ENCODE data around the gene ADA. TPM values are rescaled to one million over a fixed set of nuclear protein-coding genes. Genes with fewer than 3 reads are reported as not detected.
A peak's percentile ranks its signal among the peaks of the same experiment; 100 is the strongest.

Gene ADA
- total RNA-seq, 1 experiment from 2014 or later, result 5.1 TPM

GRCh38 chr20:44684047-44684967, 32.8 kb upstream of the ADA start:
- no peaks in the 10 kb centered on the region for H3K9me3 Mint-ChIP-seq (ENCODE audit: unreplicated experiment)
- no peak for TF ChIP-seq CTCF (IDR thresholded peaks at IDR 0.05; ENCODE audit: unreplicated experiment)
- intact Hi-C loops (cut with micrococcal nuclease), result no loop called here
- no peaks in the 10 kb centered on the region for H3K36me3 Mint-ChIP-seq (ENCODE audit: insufficient read depth, unreplicated experiment)
- CTCF ChIA-PET, result interaction anchor here (0.5 to 6.7 kb wide), 64 partner anchors 11 to 765 kb away, joined by 3 to 317 read pairs (median 4); partner anchors contain the start of genes ADA, CCN5 and KCNK15
- H3K27me3 Mint-ChIP-seq (ENCODE audit: insufficient read depth, unreplicated experiment), result no peaks in the 10 kb centered on the region
- no peak overlapping the region for H3K27ac Mint-ChIP-seq (ENCODE audit: low read depth, unreplicated experiment)
- BruUV-seq (replicated peaks), result no TSS peak
- POLR2A ChIA-PET, result interaction anchor here (0.6 to 6.3 kb wide), 13 partner anchors 32 to 314 kb away, joined by 3 to 113 read pairs (median 5); partner anchors contain the start of genes ADA, SERINC3 and TTPAL
- peaks cover 17% of the 10 kb centered on the region for H3K4me1 Mint-ChIP-seq (ENCODE audit: insufficient read depth, unreplicated experiment)
- H3K4me3 Mint-ChIP-seq (ENCODE audit: unreplicated experiment), result no peak overlapping the region
- DNase-seq (ENCODE audit: unreplicated experiment), result no peak

DNA sequence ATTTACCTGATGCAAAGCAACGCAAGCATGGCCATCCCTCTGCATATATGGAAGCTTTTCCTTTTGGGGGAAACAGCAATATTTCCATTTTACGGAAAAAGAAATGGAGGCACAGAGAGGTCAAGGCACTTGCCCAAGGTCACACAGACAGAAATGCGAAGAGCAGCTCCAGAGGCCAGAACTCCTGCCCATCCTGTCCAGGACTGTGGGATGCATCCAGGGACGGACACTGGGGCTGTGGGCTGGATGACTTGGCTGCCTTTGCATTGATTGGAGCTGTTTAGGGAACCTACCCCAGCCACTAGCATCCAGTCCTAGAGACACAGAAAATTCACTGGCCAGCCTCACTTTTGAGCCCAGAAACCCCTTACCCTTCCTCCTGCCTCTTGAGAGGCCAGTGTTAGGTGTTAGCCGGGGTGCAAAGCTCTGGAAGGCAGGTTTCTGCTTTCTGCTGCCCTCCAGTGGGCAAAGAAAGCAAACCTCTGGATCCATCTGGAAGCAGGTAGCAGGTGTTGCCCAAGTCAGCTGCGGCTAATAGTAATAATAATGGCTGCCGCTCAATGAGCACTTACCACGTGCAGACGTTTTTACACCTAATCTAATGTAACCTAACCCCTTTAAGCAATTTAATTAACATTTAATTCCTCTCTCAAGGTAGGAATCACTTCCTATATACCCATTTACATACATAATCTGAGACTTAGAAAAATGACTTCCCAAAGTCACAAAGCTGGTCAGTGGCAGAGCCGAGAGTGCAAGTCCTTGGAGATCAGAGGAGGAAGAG, 32.0 kb upstream of the ADA start:
- peak; percentile 63 for DNase-seq (ENCODE audit: unreplicated experiment)
- ChIA-PET POLR2A (interaction anchor here (0.6 to 6.3 kb wide), 10 partner anchors 17 to 299 kb away, joined by 3 to 113 read pairs (median 6); partner anchors contain the start of genes ADA, SERINC3 and TTPAL), CTCF (interaction anchor here (0.6 to 6.7 kb wide), 60 partner anchors 8 to 563 kb away, joined by 3 to 317 read pairs (median 4); partner anchors contain the start of genes ADA, CCN5, KCNK15 and TTPAL)
- Mint-ChIP-seq H3K27ac (ENCODE audit: low read depth, unreplicated experiment) (no peak overlapping the region), H3K27me3 (ENCODE audit: insufficient read depth, unreplicated experiment) (no peaks in the 10 kb centered on the region), H3K9me3 (ENCODE audit: unreplicated experiment) (no peaks in the 10 kb centered on the region), H3K4me1 (ENCODE audit: insufficient read depth, unreplicated experiment) (peaks cover 18% of the 10 kb centered on the region), H3K4me3 (ENCODE audit: unreplicated experiment) (no peak overlapping the region), H3K36me3 (ENCODE audit: insufficient read depth, unreplicated experiment) (no peaks in the 10 kb centered on the region)
- intact Hi-C loops (cut with micrococcal nuclease), result loop anchor here (2.0 kb wide), 1 partner anchor 53 kb away; no protein-coding TSS in a partner anchor
- TF ChIP-seq CTCF (IDR thresholded peaks at IDR 0.05; ENCODE audit: unreplicated experiment), result peak; percentile 34
- BruUV-seq (replicated peaks), result no TSS peak

- peaks cover 22% of the 10 kb centered on the region for H3K4me1 Mint-ChIP-seq (ENCODE audit: insufficient read depth, unreplicated experiment)
- H3K9me3 Mint-ChIP-seq (ENCODE audit: unreplicated experiment), result no peaks in the 10 kb centered on the region
- no peak overlapping the region for H3K27ac Mint-ChIP-seq (ENCODE audit: low read depth, unreplicated experiment)
- H3K4me3 Mint-ChIP-seq (ENCODE audit: unreplicated experiment), result no peak overlapping the region
- intact Hi-C loops (cut with micrococcal nuclease), result loop anchor here (2.0 kb wide), 1 partner anchor 51 kb away; no protein-coding TSS in a partner anchor
- no peak for DNase-seq (ENCODE audit: unreplicated experiment)
- no TSS peak for BruUV-seq (replicated peaks)
- TF ChIP-seq CTCF (IDR thresholded peaks at IDR 0.05; ENCODE audit: unreplicated experiment), result no peak
- ChIA-PET CTCF (interaction anchor here (0.6 to 6.7 kb wide), 22 partner anchors 13 to 468 kb away, joined by 3 to 317 read pairs (median 6); partner anchors contain the start of genes ADA, CCN5 and KCNK15), POLR2A (interaction anchor here (0.6 to 6.3 kb wide), 6 partner anchors 30 to 267 kb away, joined by 3 to 113 read pairs (median 6); partner anchors contain the start of genes ADA and TTPAL)
- H3K27me3 Mint-ChIP-seq (ENCODE audit: insufficient read depth, unreplicated experiment), result no peaks in the 10 kb centered on the region
- no peaks in the 10 kb centered on the region for H3K36me3 Mint-ChIP-seq (ENCODE audit: insufficient read depth, unreplicated experiment)
Measured at GRCh38 chr20:44681796-44682566, 30.5 kb upstream of the ADA start.

Data from MCF 10A (cell line).